Skin epidermis (tissue), 12 donors: ENCODE data around the gene WDR82.

ENCODE experiments used
- H3K27ac ChIP-seq, 21 experiments: fragments of 200-600 bp; sonication (generic) in 11 of 21; one replicate each; pipeline ENCODE4 v1.5.0; 2020; ENCODE audit warnings: mild to moderate bottlenecking in 3 of 21, inconsistent platforms in 2 of 21, moderate library complexity in 2 of 21
- H3K4me3 ChIP-seq, 7 experiments: fragments of 200-600 bp; sonication (generic) in 2 of 7; one replicate each; pipeline ENCODE4 v1.5.0; 2020; ENCODE audit warnings: inconsistent platforms in 2 of 7, mild to moderate bottlenecking in 2 of 7, moderate library complexity in 1 of 7

Gene WDR82, protein sequence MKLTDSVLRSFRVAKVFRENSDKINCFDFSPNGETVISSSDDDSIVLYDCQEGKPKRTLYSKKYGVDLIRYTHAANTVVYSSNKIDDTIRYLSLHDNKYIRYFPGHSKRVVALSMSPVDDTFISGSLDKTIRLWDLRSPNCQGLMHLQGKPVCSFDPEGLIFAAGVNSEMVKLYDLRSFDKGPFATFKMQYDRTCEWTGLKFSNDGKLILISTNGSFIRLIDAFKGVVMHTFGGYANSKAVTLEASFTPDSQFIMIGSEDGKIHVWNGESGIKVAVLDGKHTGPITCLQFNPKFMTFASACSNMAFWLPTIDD

DNA sequence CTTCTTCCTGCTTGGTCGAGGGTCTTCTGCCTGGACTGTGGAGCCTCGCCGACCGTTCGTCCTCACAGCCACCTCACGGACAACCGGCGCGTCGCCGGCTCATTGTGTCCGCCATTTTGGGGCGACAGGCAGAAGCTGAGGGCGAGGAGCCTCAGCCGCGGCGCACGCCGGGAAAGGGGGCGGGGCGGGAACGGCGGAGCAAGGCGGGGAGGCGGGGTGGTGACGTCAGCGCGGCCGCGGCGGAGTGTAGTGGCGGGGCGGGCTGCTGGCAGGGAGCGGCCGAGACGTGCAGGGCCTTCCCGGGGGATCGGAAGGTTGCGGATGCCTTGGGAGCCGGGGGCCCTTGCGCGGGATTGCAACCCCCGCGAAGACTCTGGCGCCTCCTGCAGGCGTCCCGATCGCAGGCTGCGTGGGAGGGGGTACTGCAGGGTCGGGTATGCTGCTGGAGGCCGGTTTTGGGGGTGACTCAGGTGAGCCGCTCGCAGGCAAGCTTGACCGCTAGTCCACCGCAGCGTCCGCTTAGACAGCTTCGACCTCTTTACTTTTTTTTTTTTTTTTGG, at the start of gene WDR82:
Gene WDR82 (minus strand): TSS at position 140 of the 560 bp plus-strand sequence. CDS start 288 bp downstream, outside the sequence.
- Histone ChIP-seq H3K4me3 (peak within 1 kb of the TSS; percentile 49 to 80 (median 67)), H3K27ac (peak within 1 kb of the TSS; percentile 80 to 98 (median 94))

- no peak overlapping the region for H3K4me3 ChIP-seq
- H3K27ac ChIP-seq, result no peak overlapping the region
Measured at GRCh38 chr3:52327486-52328290, 49.2 kb upstream of the WDR82 start.

DNA sequence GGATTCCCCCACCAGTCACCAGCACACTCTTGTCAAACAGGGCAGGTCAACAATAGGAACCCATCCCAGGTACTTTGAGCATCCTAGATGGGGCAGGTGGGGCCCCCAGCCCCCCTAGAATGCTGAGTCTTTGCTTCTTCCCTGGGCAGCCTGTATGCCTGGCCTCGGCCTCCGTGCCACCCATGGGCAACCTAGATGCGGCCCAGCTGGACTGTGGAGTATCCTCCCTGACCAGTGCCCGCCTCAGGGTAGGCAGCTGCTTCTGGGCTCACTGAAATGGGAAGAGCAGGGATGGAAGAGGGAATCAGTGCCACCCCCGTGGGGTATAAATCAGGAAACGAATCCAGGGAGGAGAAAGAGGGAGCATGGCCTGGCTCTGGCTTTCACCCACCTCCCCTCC, 48.5 kb upstream of the WDR82 start:
- H3K4me3 ChIP-seq, result no peak overlapping the region
- no peak overlapping the region for H3K27ac ChIP-seq

- H3K4me3 ChIP-seq, result no peak overlapping the region
- no peak overlapping the region for H3K27ac ChIP-seq
Measured at GRCh38 chr3:52325686-52326085, 47.2 kb upstream of the WDR82 start.

- no peak overlapping the region for H3K27ac ChIP-seq
Measured at GRCh38 chr3:52324676-52325075, 46.2 kb upstream of the WDR82 start.

DNA sequence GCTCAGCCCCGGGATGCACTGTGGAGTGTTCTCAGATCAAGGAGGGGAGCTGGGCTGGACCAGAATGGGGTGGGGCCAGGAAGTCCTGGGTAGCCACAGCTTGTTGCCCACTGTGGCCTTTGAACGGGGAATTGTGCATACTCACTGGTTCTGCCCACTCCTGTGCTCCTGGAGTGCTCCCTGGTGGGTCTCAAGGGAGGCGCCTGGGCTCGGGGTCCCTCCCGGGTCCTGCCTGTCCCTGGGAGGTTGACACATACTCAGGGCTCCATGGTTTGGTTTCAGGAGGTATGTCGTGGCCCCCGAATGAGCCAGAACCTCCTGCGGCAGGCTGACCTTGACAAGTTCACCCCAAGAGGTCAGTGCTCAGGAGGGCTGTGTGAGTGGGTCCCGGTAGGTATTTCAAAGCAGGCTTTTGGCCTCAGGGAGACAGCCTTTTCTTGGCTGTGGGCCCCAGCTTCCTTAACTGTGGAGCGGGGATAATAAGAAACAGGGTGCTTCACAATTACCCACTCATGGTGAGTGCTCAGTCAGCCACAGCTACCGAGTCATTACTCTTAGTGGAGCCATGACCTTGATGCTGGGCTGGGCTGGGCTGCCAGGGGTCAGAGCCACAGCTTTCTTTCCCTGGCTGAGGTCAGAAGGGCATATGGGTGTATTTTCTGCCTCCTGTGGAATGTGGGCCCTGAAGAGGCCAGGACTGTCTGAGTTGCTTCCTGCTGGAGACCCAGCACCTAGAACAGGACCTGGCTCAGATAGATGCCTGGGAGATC, 45.3 kb upstream of the WDR82 start:
- Histone ChIP-seq H3K4me3 (no peak overlapping the region), H3K27ac (no peak overlapping the region)

More at GRCh38 chr3:52324676-52325075, 46.2 kb upstream of the WDR82 start:
- no peak overlapping the region for H3K4me3 ChIP-seq

- Histone ChIP-seq H3K4me3 (no peak overlapping the region), H3K27ac (no peak overlapping the region)
Measured at GRCh38 chr3:52322466-52322865, 44.0 kb upstream of the WDR82 start.

- Histone ChIP-seq H3K4me3 (no peak overlapping the region), H3K27ac (no peak overlapping the region)
Measured at GRCh38 chr3:52321481-52321880, 43.0 kb upstream of the WDR82 start.

DNA sequence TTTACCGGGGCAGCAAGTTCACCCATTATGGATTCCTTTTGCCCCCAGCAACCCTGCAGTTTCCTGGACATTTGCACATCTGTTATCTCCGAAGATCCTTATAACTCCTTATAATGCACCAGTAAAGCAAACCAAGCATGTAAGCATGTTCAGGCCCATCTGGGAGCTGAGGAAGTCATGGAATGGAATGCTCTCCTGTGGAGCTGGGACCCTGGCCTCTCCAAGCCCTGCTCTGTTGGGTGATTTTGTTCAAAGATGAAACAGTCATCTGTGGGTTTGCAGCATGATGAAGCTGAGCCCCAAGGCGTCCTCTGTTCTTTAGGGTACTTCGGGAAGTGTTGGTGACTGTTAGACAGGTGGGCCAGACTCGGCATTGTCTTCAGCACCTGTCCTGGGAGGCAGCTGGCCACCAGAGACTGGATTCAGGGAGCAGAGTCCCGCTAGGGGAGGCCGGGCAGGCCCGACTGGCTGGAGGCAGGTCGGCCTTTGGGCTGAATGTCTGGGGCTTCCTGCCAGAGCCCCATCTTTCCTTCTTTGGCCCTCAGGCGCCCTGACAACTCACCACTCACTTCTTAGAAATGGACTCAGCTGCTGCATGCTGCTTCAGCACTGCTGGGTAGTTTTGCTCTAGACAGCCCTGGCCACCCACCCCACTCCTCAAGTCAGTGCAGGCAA, 41.6 kb upstream of the WDR82 start:
- H3K27ac ChIP-seq, result no peak overlapping the region

GRCh38 chr3:52318186-52318816, 39.9 kb upstream of the WDR82 start:
- no peak overlapping the region for H3K27ac ChIP-seq
- H3K4me3 ChIP-seq, result no peak overlapping the region

More for the DNA sequence above, 41.6 kb upstream of the WDR82 start:
- no peak overlapping the region for H3K4me3 ChIP-seq

DNA sequence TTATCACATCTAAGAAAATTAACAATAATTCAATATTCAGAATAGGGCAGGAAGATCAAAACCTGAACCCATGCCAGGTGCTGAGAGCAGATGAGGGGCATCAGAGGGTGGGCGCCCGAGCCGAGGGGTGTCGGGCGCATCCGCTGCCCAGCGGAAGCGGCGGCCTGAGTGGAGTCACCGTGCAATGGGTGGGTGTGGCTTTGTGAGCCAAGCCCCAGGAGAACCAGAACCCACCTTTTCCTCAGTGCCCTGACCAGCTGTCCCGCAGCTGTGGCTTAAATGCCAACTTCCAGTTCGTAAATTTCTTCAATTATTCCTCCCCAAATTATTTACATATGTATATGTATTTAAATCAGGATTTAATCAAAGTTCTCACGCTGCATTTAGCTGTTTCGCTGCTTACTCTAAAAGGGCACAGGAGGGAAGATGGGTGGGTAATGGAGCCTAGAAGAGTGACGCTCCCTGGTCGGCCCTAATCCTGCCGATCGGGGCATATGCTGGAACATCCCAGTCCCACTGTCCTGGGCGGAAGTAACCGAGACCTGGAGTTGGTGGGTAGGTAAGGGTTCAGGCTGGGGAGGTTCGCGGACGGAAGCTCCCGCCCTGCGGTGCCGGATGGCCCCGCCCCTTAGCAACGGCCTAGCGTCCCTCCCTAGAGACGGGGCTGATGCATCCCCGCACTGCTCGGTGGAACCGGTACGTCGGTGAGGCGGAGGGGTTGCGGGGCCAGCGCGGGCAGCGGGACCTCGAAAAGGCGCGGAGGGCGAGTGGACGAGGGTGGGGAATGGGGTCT, 39.0 kb upstream of the WDR82 start:
- peak overlapping the region in 1 of 21 experiments; percentile 11 for H3K27ac ChIP-seq

DNA sequence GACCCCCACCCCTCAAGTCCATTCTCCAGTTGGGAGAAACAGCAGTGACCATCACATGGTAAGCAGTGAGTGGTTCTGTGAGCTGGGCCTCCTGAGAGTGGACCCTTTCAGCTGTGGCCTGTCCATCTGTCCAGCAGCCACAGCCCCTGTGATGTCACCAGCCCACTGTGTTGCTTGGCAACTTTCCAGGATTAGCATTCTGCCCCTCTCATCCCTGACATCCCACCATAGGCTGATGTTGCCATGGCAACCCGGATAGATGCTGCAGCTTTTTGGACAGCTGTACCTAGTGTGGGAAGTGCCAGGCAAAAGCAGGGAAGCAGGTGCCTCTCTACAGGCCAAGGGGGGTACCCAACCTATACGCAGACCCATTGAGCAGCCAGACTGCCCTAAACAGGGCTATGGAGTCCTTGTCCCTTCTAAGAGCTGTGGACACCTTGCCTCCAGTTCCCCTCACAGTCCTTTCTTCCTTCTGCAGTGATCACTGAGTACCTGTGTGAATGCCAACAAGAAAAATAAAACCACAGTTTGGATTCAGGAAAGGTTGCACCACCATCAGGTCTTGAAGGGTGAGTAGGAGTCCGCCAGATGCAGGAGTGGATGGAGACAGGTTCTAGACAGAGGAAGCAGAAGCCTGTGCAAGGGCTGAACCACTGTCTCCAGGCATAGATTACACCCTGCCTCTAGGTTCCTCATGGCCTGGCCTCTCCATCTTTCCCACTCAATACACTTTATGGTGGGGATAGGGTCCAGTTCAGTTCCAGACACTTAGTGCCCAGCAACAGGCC, 37.7 kb upstream of the WDR82 start, which contains the start of gene DNAH1:
Gene DNAH1 (plus strand): TSS at position 343 of the 788 bp plus-strand sequence. CDS start 6,124 bp downstream, outside the sequence.
- Histone ChIP-seq H3K4me3 (no peak within 1 kb of the TSS), H3K27ac (no peak within 1 kb of the TSS)

More for the DNA sequence above, 39.0 kb upstream of the WDR82 start:
- peak overlapping the region in 3 of 7 experiments; percentile 2 to 26 (median 16) for H3K4me3 ChIP-seq

- Histone ChIP-seq H3K4me3 (no peak overlapping the region), H3K27ac (no peak overlapping the region)
Measured at GRCh38 chr3:52315006-52315405, 36.6 kb upstream of the WDR82 start.

GRCh38 chr3:52314489-52314888, 36.0 kb upstream of the WDR82 start:
- H3K27ac ChIP-seq, result no peak overlapping the region
- no peak overlapping the region for H3K4me3 ChIP-seq

GRCh38 chr3:52313774-52314188, 35.3 kb upstream of the WDR82 start:
- H3K4me3 ChIP-seq, result no peak overlapping the region
- H3K27ac ChIP-seq, result peak overlapping the region in 1 of 21 experiments; percentile 11

DNA sequence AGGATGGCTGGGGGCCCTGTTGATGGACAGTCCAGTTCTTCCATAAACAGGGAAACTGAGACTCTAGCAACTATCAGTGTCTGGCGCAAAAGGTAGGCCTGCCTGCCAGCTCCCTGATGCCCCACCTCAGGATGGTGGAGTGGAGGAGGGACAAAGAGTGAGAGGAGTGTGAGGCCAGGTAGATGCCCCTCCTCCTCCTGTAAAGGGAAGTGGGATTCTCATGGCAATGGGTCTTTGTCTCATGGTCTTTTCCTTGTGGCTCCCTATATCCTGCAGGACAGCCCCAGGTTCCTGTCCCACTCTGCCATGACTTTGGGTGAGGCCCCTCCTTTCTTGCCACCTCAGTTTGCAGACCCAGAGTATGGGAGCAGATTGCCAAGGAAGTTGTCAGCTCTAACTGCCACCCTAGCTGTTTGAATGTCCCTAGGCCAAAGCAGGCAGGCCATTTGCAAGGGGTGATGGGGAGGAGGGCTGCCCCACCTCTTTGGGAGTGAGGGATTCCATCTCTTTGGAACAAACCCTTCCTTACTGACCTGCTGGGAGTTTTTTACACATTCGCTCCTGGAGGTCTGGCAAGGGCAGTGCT, 34.8 kb upstream of the WDR82 start:
- Histone ChIP-seq H3K4me3 (no peak overlapping the region), H3K27ac (peak overlapping the region in 1 of 21 experiments; percentile 11)
